Endometrial microvascular endothelial cells (primary cell): ENCODE results near the gene KASH5. TPM values are rescaled to one million over a fixed set of nuclear protein-coding genes. Genes with fewer than 3 reads are reported as not detected.

ENCODE experiments used
- in situ Hi-C: cut with HindIII; loops from 2 replicates; pipeline ENCODE4 v1.10.0; 2017; ENCODE audit warnings: low sequenced_read_pairs, low pct_unique_long_range_greater_than_20kb; ENCODE audit errors: inconsistent ontology term
- total RNA-seq: library from RNA; depleted of rRNA; stranded (reverse); fragments of >200 nt; gene quantifications from one replicate; pipeline ENCODE4 v1.2.3, GENCODE V29; 2015; ENCODE audit errors: inconsistent ontology term

The KASH5 gene
- total RNA-seq, 1 donor from 2014 or later = not detected

DNA sequence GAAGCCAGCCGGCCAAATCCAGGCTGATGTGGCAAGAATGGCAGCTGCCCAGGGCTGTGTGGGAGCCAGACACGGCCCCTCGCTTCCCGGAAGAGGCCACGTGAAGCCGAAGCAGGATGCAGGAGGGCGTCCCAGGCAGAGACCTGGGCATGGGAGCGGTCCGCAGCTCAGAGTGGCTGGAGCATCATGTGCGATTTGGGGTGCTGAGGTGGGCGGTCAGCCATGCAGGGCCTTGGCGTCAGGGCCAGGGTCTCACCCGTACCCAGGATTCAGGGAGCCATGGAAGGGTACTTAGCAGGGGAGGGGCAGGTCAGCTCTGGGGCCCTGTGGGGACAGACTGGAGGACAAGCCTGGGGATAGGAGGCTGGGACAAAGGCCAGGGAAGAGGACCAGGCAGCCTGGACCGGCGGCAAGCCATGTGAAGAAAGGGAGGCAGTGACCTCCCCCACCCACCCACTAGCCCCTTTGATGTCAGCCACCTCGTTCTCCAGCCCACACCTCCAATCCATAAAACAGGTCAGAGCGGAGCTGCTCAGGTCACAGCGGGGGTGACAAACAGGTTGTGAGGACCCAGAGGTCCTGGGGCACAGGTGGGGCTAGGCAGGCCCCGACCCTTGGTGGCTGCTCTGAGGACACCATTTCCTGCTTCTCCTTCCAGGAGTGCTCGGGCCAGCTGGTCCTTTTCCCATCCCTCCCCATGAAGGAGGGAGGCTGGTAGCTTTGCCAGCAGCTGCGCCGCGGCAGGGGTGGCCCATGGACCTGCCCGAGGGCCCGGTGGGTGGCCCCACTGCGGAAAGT lies 2.3 kb downstream of the KASH5 start:
- in situ Hi-C loops = no loop called here

DNA sequence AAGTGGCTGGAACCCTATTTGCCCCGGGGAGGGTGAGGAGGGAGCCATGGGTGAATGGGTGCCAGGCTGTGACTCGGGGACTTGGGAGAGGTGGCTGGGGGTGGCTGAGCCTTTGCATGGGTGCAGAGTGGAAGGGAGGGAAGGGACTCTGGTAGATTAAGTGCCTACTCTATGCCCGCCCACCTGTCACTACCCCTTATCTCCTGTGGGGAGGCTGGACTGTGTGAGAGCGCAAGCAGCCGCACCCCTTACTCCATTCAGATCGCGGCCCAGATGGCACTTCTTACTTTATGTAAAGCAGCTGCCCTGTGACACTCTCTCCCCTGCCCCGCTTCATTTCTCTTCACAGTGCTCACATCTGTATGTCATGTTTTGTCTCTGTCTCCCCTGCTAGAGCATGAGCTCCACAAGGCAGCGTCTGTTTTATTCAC lies 2.9 kb downstream of the KASH5 start:
- in situ Hi-C loops = no loop called here

DNA sequence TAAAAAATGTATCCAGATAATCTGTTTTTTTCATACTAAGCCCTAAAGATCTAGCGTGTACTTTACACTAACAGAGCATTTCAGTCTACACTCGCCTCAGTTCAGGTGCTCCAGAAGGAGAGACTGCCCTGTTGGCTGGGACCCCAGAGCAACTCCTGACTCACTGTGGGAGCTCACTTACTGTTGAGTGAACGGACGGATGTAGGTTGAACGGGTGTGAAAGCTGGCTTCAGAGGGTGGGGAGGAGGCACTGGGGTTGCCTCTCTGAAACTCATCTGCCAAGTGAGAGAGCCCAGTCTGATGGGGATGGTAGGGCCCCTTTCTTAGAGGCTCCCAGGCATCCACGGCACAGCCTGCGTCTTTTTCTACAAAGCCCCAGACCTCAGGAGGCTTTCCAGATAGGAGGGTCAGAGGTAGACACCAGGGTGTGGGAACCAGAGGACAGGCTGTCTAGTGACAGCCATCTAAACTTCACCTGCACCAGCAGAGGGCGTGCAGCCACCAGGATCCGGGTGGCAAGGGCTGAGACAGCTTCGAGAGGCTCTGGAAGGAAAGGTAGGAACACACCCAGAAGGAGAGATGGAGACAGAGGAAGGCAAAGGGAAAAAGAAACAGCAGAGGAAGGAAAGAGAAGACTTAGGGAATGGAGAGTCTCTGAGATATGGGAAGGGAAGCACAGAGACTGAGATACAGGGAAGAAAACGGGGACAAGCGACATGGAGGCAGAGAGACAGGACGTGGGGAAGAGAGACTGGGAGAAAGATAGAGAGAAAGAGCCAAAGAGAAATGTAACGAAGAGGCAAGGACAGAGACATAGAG lies 3.7 kb downstream of the KASH5 start:
- in situ Hi-C loops = no loop called here

DNA sequence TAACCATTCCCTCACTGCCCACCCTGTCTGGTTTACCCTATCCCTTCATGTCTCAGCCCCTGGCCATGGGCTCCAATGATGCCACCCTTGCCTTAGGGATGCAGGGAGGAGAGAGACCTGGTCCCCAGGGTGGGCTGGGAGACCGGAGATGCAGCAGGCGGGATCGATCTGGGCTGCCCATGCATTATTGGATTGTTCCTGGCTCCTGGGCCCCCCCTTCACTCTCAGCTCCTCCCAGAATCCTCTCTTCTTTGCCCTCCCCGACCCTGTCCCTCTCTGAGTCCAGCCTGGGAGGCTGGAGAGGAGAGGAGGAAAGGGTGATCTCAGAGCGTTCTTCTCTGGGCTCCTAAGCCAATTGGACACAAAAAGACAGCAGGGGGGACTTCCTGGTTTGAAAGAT lies 5.8 kb downstream of the KASH5 start:
- in situ Hi-C loops = no loop called here

DNA sequence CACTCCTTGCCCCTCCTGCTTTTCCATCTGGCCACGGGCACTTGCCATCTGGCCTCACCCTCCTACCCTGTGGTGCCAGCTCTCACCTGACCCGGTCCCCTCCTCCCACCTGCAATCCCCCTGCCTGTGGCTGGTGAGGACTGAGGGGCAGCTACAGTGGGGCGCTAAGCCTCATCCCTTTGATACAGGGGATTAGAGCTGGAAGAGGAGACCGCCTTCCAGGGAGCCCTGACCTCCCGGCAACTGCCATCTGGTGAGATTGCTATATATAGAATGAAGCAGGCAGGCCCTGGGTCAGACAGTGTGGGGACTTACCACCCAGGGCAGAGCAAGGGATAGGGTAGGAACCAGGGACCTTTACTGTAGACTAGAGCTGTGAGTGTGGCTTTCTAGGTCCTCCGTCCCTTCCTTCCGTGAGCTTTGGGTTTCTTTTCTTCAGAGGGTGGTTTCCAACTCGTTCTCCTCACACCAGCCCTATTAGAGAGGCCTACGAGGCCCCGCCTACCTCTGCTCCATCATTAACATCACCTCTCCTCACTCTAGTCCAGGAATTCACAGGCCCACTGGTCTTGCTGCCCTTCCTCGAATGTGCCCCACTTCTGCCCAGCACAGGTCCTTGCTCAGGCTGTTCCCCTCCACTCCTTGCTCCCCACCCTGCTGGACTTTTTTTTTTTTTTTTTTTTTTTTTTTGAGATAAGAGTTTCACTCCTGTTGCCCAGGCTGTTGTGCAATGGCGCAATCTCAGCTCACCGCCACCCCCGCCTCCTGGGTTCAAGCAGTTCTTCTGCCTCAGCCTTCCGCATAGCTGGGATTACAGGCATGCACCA lies 7.7 kb downstream of the KASH5 start:
- in situ Hi-C loops = no loop called here

DNA sequence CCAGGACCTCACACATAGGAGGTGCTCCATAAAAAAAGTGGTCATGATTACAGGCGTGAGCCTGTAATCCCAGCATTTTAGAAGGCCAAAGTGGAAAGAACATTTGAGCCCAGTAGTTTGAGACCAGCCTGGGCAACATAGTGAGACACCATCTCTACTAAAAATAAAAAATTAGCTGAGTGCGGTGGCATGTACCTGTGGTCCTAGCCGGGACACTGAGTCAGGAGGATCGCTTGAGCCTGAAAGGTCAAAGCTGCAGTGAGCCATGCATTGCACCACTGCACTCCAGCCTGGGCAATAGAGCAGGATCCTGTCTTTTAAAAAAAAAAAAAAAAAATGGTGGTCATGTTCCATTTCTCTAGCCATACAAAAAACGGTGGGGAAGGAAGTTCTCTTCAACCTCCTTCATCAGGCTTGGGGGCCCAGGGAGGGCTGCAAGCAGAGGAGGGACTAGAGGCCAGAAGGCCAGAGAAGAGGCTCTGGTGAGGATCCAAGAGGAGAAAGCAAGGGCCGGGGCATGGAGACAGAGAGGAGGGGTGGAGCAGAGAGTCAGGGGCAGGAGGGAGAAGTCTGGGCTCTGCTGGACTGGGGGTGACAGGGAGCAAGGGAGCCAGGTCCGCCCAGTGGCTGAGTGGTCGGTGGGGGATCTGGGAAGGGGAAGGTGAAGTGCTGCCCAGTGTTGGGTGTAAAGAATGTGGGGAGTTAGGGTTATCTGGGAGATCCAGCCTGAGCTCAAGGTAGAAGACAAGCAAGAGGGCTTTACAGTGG lies 8.9 kb downstream of the KASH5 start:
- in situ Hi-C loops = no loop called here

DNA sequence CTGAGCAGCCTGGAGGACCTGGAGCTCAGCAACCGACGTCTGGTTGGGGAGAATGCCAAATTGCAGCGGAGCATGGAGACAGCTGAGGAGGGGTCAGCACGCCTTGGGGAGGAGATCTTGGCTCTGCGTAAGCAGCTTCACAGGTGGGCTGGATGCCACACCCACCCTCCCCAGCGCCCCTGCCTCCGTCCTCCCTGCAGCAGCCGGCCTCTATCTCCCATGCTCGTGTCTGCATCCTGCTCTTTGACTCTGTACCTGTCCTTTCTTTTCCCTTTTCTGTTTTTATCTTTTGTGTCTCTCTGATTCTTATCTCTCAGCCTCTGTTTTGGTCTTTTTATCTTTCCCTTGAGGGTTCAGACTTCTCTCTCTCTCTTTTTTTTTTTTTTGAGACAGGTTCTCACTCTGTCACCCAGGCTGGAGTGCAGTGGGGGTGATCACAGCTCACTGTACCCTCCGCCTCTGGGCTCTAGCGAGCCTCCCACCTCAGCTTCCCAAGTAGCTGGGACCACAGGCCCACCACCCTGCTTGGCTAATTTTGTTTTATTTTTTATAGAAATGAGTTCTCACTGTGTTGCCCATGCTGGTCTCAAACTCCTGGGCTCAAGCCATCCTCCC lies 10.1 kb downstream of the KASH5 start:
- in situ Hi-C loops = no loop called here

DNA sequence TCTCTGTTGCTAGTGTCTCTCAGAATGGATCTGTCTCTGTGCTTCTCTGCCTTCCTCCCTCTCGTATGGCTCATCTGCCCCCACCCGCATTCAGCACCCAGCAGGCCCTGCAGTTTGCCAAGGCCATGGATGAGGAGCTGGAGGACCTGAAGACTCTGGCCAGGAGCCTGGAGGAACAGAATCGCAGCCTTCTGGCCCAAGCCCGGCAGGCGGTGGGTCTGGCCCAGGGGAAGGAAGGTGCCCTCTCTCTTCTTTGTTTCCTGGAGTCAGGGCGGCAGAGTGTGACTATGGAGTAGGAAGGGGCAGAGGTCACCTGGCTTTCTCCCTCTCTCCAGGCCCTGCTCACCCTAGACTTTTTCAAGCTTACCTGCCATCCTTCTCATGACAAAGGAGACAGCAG lies 10.9 kb downstream of the KASH5 start:
- in situ Hi-C loops = no loop called here

DNA sequence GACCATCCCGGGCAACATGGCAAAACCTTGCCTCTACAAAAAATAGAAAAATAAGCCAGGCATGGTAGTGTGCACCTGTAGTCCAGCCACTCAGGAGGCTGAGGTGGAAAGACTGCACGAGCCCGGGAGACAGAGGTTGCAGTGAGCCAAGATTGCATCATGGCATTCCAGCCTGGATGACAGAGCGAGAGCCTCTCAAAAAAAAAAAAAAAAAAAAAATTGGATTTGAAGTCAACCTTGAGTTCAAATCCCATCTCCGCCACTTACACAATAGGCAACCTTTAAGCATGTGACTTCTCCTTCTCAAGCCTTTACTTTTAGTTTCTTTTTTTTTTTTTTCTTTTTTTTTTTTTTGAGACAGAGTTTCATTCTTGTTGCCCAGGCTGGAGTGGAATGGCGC lies 12.0 kb downstream of the KASH5 start:
- in situ Hi-C loops = no loop called here

DNA sequence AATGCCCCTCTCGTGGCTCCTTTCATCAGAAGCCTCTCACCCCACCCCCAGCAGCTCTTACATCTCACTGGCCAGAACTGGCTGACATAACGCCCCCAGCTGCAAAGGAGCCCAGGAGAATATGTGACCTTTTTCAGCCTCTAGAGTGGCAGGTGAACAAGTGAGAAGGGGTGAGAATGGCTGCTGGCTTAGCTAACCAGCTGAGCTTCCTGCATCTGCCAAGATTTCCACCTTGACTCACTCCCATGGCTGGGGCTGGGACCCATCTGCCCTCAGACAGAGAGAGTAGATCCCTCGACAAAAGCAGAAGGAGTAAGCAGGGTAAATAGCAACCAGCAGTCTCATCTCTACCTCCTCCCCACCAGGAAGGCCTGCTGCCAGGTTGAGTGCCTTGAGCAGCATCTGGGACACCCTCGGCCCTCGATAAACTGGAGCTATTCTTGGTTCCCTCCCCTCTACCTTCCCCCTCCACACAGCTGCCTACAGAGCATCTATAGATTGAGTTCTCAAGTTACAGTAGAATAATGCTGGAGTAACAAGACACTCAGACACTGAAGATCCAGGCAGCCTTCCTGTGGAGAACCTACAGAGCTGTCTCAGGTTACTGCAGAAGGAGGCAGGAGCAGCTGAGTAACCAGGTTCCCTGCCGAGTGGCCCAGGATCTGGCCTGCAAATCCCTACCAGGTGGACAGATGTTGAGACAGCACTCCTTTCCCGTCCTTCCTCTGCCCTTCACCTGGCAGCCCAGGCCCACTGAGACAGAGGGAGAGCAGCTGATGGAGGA lies 15.5 kb downstream of the KASH5 start:
- in situ Hi-C loops = no loop called here

DNA sequence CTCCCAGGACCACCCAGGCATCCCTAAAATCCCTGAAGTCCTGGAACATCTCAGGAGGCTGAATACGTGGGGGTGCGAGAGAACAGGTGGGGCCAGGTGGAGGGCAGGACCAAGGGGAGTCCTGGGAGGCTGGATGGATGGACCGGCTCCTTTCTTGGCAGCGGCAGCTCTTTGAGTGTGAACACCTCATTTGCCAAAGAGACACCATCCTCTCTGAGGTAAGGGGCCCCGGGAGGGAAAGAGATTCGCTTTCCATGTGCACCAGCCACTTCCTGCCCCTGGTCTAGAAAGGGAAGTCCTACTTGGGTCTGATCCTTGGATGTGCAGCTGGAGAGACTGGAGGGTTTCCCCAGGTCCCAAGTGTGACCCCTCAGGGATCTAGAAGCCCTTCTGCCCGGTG lies 19.0 kb downstream of the KASH5 start:
- in situ Hi-C loops = no loop called here

DNA sequence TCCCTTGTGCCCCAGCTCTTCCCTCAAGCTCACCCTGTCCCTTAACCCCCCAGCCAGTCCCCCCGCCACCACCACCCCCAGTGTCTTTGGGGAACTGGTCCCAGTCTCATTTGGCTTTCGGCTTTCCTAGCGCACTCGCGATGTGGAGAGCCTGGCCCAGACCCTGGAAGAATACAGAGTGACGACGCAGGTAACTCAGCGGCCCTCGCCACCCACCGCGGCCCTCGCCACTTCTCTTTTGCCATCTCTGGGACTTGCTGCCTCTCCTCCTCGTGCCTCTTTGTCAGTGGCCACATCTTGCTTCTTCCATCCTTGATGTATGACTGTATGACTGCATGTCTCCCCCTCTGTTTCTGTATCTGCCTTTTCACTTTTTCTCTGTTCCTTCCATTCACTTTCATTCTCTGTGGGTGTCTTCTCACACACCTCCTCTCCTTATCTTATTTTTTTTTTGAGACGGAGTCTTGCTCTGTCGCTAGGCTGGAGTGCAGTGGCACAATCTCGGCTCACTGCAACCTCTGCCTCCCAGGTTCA lies 19.5 kb downstream of the KASH5 start:
- in situ Hi-C loops = no loop called here

DNA sequence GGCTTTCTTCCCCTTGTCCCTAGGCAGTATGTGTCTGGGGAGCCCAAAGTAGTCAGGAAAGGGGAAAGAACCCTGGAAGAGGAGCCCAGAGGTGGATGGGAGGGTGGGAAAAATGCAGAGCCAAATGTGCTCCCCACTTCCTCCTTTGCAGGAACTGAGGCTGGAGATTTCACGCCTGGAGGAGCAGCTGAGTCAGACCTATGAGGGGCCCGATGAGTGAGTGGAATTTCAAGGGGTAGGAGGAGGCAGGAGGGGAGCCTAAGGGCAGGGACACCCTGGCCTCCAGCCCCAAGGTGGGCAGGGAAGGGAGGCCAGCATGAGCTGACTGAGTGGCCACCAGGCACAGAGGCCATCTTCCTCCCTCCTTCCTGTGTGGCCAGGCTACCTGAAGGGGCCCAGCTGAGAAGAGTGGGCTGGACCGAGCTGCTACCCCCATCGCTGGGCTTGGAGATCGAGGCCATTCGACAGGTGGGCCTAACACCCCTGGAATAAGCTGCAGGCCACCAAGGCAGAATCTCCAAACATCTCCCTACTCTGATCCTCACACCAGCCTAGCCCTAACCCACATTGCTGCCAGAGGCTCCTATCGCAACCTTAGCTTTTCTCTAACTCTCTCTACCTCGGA lies 20.9 kb downstream of the KASH5 start:
- in situ Hi-C loops = no loop called here

DNA sequence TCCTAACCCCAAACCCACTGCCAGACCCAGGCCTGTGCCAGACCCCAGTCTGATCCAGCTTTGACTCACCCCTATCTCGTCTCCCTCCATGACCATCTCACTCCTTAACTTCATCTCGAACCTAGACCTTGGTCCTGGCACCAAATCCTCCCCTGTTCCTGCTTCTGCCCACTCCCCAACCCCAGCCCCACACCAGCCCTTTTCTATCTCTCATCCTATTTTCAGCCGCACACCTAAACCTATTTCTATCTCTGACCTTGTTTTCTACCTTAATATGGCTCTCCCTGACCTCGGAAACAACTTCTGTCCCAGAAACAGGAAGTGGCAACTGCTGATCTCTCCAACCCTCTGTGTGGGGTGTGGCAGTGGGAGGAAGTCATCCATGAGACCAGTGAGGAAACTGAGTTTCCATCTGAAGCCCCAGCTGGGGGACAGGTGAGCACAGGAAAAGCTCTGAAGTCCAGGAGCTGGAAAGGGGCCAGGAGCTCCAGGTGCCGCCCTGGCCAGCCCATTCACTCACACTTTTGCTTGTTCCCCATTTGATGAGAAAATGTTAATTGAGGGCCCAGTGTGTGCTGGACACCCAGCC lies 21.5 kb downstream of the KASH5 start:
- in situ Hi-C loops = no loop called here

DNA sequence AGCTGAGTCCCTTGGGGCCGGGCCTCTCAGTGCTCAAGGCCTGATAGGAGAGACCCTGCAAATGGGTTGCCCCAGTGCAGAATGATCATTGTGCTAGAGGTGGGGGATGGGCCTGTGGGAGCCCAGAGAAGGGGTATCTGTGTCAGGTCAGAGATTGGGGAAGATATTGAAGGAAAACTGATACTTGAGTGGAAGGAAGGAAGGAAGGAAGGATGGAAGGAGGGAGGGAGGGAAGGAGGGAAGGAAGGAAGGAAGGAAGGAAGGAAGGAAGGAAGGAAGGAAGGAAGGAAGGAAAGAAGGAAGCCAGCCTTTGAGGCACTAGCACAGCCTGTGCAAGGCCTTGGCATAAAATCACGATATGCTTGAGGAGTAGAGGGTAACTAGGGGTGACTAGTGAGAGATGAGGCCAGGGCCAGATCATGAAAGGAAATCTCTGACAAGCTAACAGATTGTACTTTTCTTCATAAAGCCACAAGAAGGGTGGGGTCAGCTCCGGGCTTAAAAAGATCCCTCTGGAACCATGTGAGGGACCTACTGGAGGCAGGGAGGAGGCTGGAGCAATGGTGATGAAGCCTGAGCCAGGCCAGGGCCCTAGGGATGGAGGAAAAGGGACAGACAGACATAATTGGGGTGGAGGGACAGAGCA lies 23.8 kb downstream of the KASH5 start:
- in situ Hi-C loops = no loop called here

DNA sequence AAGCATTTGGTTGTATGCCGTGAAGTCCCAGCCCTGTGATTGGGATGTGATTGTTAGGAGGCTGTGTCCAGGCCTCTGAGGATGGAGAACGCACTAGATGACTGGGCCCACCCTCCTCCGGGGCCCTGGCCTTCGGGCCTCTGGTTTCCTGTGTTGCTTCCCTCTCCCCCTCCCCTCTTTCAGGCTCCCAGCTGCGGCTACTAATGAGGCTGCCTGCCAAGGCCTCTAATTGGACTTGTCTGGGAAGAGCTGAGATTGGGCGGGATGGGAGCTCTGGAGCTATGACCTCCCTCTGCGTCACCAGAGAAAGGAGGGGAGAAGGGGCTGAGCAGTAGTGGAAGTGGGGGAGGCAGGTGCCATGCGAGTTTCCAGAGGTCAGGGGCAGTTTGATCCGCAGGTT lies 25.3 kb downstream of the KASH5 start:
- in situ Hi-C loops = no loop called here
